Right renal pelvis (tissue), 4 donors: ENCODE measurements around the gene MAGEB17. TPM values are rescaled to one million over a fixed set of nuclear protein-coding genes. Genes with fewer than 3 reads are reported as not detected.
"Not testable (repeated sequence)": the region's sequence is repeated elsewhere in the genome, so short reads cannot be mapped to it uniquely, and the experiment has no call there.

Experiments
- DNase-seq, 4 donors: peaks; one replicate each; pipeline ENCODE4 v3.0.0-alpha.2; 2013; ENCODE audit warnings: low read depth in 4 of 4, low spot score in 3 of 4, missing footprints in 1 of 4
- polyA plus RNA-seq, 4 donors: library from polyadenylated mRNA; unstranded; fragments of 120-200 nt; gene quantifications; one replicate each; pipeline ENCODE4 v1.2.1, GENCODE V29; 2013; ENCODE audit not compliant: insufficient read length in 4 of 4

Gene MAGEB17, protein sequence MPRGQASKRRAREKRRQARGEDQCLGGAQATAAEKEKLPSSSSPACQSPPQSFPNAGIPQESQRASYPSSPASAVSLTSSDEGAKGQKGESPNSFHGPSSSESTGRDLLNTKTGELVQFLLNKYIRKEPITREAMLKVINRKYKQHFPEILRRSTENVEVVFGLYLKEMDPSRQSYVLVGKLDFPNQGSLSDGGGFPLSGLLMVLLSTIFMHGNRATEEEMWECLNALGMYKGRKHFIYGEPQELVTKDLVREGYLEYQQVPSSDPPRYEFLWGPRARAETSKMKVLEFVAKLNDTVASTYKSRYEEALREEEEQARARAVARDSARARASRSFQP
- under 1 TPM in 2 of 4 donors, not detected in 2; 0.13 to 0.14 TPM for polyA plus RNA-seq

DNA sequence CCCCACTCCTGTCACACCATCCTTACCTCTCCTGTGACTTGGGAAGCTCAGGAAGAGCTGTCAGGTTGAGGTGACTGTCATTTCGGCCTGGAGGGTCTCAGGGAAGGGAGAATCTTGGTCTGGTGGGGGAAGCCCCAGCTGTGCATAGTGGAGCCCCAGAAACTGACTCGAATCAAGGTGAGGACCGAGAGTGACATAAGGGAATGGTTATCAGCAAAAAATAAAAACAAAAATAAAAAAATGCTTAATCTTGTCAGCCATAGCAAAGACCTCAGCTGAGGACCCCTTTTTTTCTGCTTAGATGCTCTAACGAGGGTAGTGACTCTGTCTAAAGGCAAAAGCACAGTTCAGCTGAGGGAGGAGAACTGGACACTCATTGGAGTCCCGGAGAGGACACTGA is at the start of gene MAGEB17:
MAGEB17 (plus strand) TSS at position 301 of the 400 bp plus-strand sequence. CDS start 2,902 bp downstream, outside the sequence.
- no peak for DNase-seq

DNA sequence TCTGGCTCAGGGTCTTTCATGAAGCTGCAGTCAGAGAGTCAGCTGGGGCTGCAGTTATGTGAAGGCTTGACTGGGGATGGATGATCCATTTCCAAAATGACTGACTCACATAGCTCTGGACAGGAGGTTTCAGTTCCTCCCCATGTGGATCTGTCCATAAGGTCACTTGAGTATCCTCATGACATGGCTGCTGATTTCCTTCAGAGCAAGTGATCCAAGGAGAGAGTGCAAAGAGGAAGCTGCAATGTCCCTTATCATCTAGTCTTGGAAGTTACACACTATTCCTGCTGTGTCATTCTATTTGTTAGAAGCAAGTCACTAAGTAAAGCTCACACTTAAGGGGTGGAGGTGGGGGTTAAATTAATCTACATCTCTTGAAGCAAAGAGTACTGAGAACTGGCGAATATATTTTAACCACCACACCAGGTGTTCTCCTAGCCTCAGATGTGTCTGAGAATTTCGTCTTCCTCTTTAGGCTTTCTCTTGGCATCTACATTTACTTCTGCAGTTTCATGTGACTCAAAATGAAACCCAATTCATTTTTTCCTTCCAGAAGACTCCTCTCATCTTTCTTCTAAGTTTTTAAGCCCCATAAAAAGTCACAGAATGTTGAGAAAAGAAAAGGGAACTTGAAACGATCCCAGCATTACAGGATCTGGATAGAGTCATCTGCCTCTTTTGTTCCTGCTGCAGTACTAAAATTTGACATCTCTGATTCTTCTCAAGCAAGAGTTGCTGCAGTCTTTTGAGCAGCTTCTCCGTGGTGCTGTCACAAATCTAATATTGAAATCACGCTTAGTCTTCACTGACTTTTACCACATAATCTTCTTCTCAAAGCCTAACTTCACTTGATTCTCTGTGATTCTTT is 47.7 kb upstream of the MAGEB17 start:
- DNase-seq = no peak

DNA sequence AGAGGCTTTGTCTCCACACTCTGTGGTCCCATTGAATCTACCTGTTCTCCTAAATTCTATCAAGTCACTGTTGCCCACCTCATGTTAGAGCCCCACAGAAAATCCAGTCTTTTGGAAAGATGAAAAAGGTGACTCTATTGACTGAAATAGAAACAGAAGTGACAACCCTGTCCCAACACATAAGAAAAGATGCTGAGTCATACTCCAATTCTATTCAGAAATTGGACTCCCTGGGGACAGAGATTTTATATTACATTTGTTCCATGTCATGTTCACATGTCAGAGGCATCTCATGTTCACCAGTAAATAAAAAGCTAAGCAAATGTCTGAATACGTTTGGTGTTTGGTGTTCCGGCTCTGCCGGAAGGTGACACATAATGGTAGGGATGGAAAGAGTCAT is 46.9 kb upstream of the MAGEB17 start:
- no peak for DNase-seq

DNA sequence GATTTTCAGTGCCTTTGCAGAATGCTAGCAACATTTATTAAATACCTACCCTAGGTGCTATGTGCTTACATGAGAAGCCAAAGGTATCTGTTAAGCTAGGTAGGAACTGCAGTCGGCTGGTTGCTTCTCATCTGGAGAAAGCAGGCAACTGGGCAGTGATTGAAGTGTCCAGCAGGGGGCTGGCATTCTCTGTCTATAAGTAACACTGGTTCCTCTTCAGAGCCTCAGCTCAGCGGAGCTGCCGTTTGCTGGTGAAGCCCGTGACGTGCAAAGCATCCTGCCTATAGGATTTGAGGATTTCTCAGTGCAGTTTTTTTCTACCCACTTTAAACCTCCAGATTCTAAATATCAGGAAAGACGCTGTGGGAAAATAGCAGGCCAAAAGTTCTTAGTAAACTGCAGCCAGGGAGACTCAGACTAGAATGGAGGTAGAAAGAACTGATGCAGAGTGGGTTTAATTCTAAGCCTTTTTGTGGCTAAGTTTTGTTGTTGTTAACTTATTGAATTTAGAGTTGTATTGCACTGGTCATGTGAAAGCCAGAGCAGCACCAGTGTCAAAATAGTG is 44.0 kb upstream of the MAGEB17 start, which contains the start of gene GRPR:
GRPR (plus strand) TSS at position 344 of the 565 bp plus-strand sequence. CDS start 389 bp downstream, outside the sequence.
- peak; percentile 31 to 56 (median 49) for DNase-seq

DNA sequence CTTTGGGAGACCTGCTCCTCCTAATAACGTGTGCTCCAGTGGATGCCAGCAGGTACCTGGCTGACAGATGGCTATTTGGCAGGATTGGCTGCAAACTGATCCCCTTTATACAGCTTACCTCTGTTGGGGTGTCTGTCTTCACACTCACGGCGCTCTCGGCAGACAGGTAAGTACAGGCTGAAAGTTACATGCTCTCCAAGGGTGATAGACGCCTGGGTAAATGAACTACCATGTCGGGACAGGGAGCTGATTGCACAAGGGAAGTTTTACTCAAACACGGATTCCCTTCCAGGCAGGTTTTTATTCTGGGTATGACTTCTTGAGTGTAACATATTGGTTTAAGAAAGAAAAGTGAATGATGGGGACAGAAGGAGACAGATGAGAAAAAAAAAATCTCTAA is 43.1 kb upstream of the MAGEB17 start:
- DNase-seq = no peak

DNA sequence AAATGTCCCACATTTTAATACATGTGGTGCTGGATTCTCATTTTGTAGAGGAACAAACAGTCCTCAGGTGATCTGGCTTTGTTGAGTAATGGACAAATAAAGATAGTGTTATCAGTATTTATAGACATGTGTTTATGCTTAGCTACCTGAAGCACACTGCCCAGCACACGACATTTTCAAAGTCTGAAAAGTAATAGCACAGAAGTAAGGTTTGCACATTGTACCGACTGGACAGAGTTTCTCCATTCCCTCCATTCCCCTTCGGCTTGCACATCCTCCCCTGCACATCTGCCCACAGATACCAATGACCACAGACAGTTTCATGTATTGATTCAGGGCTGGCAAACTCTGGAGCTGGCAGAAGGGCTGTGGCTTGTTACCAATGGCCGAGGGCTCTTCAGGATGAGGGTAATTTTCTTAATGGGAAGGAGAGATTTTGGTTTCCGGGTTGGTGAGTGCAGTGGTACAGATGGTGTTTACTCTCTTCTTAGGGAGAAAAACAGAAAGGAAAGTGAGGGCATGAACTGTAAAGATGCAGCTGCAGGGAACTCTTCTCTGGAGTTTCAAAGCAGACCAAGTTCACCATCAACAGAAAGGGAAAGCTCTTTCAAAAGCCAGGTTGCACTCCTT is 41.6 kb upstream of the MAGEB17 start:
- DNase-seq = no peak

DNA sequence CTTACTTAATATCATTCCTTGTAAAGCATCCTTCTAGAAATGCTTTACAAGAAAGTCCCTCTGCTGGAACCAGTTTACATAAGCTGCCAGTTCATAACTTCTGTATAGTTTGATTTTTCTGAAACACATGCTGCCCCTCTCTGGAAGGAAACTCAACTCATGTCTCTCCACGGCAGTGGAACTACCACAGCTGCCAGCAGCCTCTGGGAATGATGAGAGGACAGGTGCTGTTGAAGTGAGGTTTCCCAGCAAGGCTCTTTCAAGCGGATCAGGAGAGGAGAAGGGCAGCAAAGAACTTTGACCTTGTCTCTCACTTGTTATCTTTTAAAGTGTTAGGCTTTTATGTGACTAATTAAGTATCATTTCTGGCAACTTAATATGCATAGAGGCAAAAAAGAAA is 36.6 kb upstream of the MAGEB17 start:
- no peak for DNase-seq

DNA sequence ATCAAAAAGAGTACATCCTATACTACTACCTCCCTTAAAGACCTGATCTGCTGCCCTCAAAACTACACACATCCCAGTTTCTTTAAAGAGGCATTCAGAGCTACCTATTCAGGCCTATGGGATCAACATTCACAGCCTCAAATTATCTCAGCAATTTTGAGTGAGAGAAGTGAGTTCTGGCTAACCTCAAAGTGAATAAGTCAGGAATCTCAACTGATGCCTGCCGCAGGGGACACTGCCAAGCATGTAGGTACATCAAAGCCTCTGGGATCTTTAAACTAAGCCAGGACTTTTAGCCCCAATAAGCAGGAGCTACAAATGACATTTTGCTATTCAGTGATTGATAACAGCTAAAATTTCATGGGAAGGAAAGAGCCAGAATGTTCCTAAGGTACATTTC is 32.3 kb upstream of the MAGEB17 start:
- DNase-seq = no peak

DNA sequence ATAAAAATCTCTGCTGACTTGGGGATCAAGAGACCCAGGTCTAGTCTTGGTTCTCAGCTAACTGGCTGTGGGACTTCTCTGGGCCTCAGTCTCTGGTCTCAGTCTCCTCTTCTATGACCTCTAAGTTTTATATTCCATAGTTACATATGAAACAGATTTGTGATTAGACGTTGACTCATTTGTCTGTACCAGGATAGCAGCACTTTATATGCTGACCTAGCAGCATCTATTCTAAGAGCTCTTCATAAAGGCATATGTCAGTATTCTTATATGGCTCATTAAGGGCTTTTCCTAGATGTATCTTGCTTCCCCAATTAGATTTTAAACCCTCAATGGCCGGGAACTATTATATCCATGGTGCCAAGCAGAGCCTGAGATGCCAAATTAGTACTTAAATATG is 31.2 kb upstream of the MAGEB17 start:
- DNase-seq = no peak

DNA sequence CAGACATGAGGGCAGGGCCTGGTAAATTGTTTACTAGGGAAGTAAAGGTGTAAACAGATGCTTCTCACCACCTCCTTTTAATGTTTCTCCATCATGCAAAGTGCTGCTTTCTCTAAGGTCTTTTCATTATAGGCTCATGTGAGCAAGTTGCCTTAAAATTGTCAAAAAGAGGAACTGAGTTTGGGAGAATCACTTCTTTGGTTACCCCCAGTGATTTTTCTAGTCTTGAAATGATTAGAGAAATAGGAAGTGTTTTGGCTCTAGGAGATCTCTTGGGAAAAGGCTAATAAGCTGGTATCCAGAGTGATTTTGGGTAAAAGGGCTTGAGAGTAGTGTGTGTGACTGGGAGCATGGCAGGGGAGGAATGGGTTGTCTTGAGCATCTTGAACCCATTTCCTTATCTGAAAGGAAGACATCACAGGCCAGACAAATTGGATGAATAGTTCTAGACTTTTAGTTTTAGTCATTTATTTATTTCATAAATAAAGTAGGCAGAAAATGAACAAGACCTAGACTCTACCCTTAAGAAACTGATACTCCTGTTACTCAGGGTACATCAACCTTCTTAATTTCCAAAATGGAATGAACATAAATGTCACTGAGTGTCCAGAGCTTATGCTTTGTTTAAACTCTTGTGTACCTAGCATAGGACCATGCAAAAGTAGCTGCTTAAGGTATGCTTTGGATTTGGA is 29.7 kb upstream of the MAGEB17 start:
- no peak for DNase-seq

DNA sequence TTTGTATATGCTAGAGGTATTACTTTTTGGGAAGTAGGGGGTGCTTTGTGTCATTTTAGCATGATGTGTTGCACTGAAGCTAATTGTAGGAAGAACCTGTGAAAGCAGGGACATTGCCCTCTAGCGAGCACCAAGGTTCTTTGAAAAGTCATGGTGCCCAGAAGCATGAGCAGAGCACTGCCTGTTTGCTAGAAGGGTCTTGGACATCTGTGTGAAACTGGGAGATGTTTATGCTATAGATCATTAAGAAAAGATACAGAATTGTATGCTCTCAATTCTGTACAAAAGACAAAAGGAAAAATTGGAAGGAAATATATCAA is 29.2 kb upstream of the MAGEB17 start:
- no peak for DNase-seq

DNA sequence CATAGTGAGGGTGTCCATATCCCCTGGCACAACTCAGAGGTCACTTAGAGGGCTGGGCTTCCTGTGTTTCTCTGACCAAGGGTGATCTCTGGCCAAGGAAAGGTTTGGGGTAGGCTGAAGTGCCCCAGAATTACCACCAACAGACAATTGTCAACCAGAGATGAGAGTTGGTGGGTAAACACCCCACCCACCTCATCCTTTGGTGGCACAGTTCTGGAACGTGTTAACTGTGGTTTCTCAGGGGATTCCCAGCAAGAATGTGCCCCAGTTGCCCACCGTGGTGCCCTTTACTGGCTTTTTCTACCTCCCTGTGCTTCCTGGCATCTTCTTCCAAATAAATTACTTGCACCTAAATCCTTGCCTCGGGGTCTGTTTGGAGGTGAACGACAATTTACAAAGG is 26.8 kb upstream of the MAGEB17 start:
- DNase-seq = no peak

DNA sequence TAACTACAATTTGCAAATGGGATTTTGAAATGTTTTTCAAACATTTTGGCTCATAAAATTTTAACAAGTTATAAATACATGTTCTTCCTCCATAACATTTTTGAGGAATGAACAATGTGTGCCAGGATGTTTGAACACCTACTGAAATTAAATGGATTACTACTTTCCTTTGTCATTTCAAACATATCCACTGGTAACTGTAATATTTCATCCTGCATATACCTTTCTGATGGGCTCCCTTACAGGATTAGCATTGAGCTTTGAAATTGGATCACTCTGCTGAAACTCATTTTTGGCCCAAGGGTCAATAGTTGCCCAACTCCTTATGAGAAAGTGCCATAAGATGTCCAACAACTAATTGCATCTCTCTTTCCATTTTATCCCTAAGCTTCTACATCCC is 26.3 kb upstream of the MAGEB17 start:
- DNase-seq = no peak

DNA sequence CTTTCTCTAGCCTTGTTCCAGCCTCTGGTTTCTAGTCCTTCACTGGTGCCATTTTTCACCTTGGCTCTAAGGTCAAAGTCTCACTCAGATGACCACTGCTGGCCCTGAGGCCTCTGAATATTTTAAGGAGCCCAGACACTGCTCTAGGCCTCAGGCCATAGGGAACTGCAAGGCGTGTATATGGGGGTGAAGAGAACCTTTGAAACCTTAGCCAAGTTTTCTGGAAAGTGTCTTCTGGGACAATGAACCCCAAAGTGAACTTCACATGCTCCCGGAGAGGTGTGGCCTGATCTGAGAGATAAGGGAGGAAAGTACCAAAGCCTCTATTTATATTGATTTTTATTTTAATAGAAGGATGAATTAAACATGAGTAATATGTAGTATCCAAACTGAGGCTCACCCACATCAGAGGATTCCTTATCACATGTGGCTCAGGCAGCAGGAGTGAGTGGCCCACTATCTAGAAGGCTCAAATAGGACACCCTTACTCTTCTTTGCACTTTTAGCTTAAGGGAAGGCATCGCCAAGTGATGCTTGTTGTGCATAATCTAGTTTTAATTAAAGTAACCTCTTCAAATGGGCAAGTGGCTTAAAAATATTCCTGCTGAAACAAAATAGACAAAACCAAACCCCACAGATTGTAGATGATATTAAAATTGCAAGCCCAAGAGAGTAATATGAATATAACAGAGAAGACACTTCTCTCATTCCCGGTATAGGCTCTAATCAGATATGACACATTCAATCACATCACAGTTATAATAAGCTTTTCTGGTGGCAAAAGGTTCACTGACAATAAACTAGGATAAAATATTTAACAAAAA is 25.6 kb upstream of the MAGEB17 start:
- DNase-seq = no peak

DNA sequence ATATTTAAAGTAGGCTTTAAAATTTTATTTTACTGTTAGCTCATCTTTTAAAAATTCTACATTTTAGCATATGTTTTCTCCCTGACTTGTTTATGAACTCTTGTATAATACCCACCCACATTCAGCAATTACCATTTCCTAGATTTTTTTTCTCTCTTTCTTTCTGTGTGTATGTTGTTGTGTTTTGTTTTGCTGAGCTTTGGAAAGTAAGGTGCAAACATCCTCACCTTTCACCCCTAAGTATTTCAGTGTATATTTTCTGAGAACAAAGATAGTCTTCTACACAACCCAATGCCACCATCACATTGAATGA is 25.1 kb upstream of the MAGEB17 start:
- DNase-seq = no peak

DNA sequence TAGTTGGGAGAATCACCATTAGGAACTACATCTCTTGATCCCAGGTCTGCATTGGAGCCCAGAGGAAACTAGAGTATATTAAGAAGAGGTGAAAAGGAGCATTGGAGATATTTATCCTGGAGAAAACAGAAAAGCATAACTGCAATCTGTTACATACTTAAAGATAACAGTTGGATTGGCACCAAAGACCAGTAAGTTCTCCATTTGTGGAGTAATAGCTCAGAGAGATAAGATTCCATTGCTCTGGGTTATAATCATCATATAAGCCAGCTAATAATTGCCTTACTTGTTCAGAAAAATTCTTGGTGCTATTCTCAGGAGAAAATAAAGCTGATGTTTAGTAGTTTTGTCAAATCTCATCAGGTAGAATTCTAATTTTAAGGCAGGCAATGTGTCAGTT is 23.3 kb upstream of the MAGEB17 start:
- no peak for DNase-seq

DNA sequence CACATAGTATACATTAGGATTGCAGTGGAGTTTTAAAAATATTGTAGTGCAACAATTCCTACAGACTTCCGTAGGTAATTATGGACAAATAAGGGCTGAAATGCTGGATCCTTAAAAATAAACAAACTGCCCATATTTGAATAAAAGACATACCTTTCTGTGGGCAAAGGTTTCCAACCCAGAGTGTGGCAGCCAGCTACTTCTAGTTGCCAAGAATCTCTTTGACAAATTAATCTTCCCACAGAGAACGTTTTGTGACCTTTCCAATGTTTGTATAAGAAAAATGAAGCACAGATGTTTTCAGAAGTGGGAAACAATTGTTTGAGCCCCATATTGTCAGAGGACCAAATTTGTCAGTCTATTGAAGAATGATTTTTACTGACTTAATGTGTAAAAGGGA is 22.9 kb upstream of the MAGEB17 start:
- DNase-seq = no peak

DNA sequence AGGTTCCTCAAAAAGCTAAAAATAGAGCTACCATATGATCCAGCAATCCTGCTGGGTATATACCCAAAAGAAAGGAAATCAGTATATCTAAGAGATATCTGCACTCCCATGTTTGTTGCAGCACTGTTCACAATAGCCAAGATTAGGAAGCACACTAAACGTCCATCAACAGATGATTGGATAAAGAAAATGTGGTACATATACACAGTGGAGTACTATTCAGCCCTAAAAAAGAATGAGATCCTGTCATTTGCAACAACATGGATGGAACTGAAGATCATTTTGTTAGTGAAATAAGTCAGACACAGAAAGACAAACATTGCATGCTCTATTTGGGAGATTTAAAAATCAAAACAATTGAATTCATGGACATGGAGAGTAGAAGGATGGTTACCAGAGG is 22.2 kb upstream of the MAGEB17 start:
- DNase-seq = not testable (repeated sequence)

DNA sequence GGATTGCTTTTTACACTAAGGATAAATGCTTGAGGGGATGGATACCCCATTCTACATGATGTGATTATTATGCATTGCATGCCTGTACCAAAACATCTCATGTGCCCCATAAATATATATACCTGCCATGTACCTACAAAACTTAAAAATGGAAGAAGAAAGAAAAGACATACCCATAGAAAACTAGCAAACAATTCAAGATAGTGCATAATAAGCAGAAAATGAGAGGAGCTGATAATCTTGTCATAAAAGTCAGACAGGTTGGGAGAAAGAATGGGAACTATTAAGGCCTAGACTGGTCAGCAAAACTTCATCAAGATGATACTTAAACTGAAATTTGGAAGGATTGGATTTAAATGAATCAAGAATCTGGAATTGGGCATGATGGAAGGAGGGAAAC is 21.6 kb upstream of the MAGEB17 start:
- no peak for DNase-seq

DNA sequence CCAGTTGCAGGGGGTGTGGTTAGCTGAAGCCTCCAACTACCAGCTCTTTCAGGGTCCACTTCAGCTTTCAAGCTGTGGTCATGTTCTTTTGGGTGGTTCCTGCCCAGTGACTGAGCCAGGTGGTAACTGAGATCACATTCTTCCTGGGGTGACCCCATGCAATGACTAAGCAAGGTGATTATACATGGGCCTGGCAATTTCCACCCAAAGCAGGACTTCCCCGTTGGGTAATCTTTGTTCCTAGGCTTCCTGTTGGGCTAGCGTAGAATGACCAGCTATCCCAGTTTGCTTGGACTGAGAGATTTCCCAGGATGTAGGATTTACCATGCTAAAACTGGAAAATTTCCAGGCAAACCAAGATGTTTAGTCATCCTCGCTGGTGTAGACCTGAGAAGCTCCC is 18.4 kb upstream of the MAGEB17 start:
- DNase-seq = no peak
